HG03159 (cell line): Measurements from ENCODE around the gene CBFA2T2.
"Not testable (repeated sequence)": the region's sequence is repeated elsewhere in the genome, so short reads cannot be mapped to it uniquely, and the experiment has no call there.

Experiments
- ATAC-seq: cut with Tn5 transposase; IDR thresholded peaks from one replicate; pipeline ENCODE4 v1.9.1; 2021; ENCODE audit warnings: mild to moderate bottlenecking, moderate library complexity; ENCODE audit not compliant: unreplicated experiment

CBFA2T2 gene

DNA sequence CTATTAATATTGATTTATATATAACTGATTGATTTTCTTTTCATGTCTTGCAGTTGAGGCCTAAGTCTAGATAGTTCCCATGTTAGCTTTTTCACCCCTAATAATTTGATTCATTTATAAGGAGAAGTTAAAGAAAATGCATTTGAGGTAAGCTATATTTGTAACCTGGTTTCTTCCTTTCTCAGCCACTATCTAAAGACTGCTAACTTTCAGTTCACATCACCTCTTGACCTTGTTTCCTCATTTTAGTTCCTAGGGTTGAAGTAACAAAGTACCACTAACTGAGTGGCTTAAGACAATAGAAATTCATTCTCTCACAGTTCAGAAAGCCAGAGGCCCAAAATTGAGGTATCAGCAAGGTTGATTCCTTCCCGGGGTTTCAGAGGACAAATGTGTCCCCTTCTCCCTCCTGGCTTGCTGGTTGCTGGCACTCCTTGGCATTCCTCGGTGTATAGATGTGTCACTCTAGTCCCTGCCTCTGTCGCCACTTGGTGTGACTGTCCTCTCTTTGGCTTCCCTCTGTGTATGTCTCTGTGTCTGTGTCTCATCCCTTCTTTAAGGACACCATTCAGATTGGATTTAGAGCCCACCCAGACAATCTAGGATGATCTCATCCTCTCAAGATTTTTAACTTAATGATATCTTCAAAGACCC is 116.3 kb downstream of the CBFA2T2 start:
- peak; percentile 82 for ATAC-seq

- ATAC-seq: no peak
These were observed 119.6 kb downstream of the CBFA2T2 start for GRCh38 chr20:33609504-33609903.

GRCh38 chr20:33611106-33611505 is 121.2 kb downstream of the CBFA2T2 start:
- ATAC-seq: no peak

GRCh38 chr20:33612001-33612400 is 122.1 kb downstream of the CBFA2T2 start:
- no peak for ATAC-seq

- ATAC-seq: no peak
These were observed 132.0 kb downstream of the CBFA2T2 start for GRCh38 chr20:33621717-33622400.

DNA sequence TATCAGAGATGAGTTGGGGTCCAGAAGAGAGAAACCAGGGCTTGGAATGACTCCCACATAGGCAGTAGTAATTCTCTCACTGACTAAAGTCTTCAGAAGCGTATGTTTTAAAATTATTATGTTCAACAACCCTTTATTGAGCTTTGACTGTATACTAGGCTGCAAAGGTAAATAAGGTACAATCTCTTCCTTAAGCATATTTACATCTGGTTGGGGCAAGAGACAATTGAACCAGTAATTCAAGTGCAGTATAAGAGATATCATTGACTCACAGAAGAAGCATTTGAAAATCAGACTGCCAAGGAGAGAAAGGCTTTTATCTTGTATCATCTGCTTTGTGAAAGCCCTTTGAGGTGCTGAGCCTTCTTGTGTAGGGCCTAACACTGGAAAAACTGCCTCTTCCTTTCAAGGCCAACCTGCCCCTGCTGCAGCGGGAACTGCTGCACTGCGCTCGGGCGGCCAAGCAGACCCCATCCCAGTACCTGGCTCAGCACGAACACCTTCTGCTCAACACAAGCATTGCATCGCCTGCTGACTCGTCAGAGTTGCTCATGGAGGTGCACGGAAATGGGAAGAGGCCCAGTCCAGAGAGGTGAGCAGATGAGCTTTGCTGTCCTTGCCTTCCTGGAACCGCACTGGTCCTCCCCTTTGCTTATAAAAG is 132.9 kb downstream of the CBFA2T2 start:
- no peak for ATAC-seq

DNA sequence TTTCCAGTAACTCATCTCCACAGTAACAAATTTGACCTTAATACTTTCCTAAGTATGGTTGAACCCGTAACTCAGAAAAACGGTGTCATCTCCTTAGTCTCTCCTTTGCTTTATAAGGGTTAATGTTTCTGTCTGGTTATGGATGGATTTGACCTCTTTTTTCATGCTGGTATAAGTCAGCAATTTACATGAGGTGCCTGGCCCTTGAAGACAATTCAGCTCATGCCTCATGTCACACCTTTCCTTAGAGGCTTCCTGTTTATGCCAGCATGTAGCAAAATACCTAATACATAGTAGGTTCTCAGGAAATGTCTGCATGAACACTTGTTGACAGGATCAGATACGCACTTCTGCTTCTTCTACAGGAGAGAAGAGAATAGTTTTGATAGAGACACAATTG is 134.5 kb downstream of the CBFA2T2 start:
- no peak for ATAC-seq

GRCh38 chr20:33626190-33626589 is 136.3 kb downstream of the CBFA2T2 start:
- no peak for ATAC-seq

- ATAC-seq: no peak
These were observed 137.8 kb downstream of the CBFA2T2 start for GRCh38 chr20:33627577-33628216.

GRCh38 chr20:33629533-33629932 is 139.6 kb downstream of the CBFA2T2 start:
- ATAC-seq: no peak

DNA sequence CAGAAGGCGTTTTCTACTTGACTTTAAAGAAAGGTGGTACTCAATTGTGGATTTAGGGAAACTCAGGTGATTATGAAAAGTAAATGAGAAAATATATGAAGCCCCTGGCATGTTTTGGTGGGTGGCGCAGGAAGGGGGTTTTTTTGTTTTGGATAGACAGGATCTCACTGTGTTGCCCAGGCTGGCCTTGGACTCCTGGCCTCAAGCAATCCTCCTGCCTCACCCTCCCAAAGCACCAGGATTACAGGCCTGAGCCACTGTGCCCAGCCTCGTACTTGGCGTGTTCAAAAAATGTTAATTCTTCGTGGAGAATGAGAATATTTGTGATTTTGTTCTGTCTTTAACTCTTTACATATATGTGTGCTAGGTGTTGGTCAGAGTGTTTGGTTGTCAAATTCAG is 140.1 kb downstream of the CBFA2T2 start:
- no peak for ATAC-seq

DNA sequence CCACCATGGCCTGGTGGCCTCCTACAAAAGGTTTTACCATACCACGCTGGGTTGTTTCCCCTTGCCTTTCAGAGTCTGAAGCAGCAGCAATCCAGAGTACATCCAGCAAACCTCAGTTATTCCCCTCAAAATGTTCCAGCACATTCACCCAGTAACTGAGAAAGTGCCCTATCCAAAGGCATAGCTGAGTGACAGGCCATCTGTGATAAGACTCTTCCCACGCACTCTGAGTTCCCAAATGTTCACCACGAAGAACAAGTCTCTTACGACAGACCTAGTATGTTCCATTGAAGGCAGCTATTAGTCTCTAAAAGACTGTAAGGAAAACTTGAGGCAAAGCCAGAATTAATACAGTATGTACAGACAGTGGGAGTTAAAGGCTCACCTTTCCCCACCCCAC is 140.6 kb downstream of the CBFA2T2 start:
- no peak for ATAC-seq

GRCh38 chr20:33631910-33632309 is 142.0 kb downstream of the CBFA2T2 start:
- ATAC-seq: not testable (repeated sequence)

DNA sequence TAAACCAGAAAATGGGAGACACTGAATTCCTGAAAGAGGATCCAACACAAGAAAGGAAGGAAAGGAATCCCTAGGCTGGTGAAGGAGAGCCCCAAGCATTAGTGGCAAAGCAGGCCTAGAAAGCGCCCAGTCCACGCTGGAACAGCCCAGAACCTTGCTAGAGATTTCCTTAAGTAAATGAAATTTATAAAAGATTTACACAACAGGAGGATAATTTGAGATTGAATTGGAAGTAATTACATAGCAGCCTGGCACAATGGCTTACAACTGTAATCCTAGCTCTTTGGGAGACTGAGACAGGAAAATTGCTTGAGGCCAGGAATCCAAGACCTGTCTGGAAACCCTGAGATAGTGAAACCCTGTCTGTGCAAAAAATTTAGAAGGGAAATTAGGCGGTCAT is 145.4 kb downstream of the CBFA2T2 start:
- ATAC-seq: no peak

DNA sequence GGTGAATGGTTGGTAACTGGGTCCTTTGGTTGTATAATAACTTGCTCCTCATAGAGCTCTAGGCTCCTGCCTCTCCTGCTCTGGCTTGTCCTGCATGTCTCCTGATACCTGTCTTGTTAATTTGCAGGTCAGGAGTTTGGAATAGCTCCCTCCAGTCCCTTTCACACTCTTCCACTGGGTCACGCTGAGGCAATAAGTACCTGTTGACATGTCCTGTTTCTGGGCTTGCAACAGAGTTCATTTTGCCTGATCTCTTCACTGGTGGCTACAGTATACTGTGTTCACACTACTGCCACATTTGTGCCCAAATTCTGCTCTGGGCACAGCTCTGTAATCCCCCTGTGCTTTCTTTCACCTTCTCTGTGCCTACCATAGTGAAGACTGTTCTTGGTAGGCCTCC is 146.9 kb downstream of the CBFA2T2 start:
- no peak for ATAC-seq

- ATAC-seq: no peak
These were observed 150.4 kb downstream of the CBFA2T2 start for GRCh38 chr20:33640287-33640686.

DNA sequence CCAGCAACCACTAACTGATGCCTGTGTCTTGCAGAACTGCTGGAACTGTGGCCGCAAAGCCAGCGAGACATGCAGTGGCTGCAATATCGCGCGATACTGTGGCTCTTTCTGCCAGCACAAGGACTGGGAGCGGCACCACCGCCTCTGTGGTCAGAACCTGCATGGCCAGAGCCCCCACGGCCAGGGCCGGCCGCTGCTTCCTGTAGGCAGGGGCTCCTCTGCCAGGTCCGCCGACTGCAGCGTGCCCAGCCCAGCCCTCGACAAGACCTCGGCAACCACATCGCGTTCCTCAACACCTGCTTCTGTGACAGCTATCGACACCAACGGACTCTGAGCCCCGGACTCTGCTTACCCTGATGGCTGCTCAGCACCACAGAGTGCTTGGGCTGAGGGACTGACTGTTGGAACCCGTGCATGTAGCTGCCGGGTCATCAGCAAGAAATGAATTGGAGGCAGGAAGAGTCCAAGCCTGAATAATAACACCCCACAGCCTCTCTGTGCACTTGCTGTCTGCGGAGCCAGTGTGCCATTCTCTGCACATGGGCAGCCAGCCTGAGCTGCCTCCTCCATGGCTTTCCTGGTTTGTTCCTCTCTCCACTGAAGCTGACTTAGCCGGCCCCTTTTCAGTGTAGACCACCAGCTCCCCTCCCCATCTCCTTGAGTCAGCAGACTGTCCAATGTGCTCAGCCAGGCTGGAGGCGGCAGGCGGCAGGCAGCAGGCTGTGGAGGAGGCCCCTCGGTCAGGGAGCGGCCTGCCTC is 154.6 kb downstream of the CBFA2T2 start:
- ATAC-seq: no peak

DNA sequence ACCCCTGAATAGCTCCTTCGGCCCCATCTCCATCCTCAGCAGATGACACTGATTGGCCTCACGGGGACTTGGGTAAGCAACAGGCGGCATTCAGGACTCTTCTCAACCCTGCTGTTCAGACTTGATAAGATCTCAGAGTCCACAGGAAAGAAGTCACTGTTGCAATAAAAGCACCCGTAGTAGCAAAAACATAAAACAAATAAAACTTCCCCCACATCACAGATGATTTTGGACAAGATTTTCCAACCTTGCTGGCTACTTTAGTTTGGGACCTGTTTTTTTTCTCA is 155.1 kb downstream of the CBFA2T2 start:
- ATAC-seq: no peak

GRCh38 chr20:33645396-33645795 is 155.5 kb downstream of the CBFA2T2 start:
- ATAC-seq: no peak

DNA sequence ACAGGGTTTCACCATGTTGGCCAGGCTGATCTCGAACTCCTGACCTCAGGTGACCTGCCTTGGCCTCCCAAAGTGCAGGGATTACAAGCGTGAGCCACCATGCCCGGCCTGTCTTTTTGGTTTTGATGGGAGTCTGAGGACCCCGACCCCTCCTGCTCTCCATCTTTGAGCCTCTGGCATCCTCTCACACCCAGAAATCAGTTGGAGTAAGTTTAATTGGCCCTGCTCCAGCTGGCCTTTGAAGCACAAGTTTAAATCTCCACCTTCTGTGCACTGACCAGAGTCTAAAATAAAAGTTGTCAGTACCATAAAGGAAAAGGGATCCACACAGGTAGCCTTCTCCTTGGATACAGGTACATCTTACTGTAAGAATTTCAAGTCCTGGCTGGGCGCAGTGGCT is 156.3 kb downstream of the CBFA2T2 start:
- no peak for ATAC-seq

DNA sequence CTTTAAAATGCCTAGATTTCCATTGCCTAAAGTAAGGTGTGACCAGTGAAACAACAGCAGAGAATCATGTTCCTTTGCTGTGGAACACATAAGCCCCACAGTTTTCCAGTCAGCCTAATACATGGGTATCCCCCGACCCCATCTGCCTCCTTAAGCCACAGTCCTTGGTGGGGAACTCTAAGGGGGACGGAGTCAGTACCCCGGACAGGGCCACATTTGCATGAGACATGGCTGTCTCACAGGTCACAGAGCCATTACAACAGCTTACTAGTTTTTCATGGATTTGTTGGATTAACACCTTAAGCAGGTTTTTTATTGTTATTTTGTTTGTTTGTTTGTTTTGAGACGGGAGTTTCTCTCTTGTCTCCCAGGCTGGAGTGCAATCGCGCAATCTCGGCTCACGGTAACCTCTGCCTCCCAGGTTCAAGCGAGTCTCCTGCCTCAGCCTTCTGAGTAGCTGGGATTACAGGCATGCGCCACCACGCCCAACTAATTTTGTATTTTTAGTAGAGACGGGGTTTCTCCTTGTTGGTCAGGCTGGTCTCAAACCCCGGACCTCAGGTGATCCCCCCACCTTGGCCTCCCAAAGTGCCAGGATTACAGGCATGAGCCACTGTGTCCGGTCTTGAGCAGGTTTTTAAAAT is 157.2 kb downstream of the CBFA2T2 start:
- ATAC-seq: not testable (repeated sequence)
